GM19468 (cell line): ENCODE measurements around the gene FOSB.

ENCODE experiments used
- ATAC-seq: cut with Tn5 transposase; IDR thresholded peaks from one replicate; pipeline ENCODE4 v1.9.1; 2021; ENCODE audit warnings: mild to moderate bottlenecking, moderate library complexity, moderate number of reproducible peaks; ENCODE audit not compliant: unreplicated experiment; ENCODE audit errors: extremely low read depth

The FOSB gene

GRCh38 chr19:45464274-45464673 lies 3.5 kb upstream of the FOSB start:
- ATAC-seq: no peak

- no peak for ATAC-seq
These were observed 2.8 kb upstream of the FOSB start for GRCh38 chr19:45464852-45465441.

GRCh38 chr19:45467115-45467455 lies 711 bp upstream of the FOSB start:
- no peak for ATAC-seq

- ATAC-seq: no peak
These were observed 409 bp downstream of the FOSB start for GRCh38 chr19:45468159-45468651.

- ATAC-seq: no peak
These were observed 971 bp downstream of the FOSB start for GRCh38 chr19:45468803-45469131.

- no peak for ATAC-seq
These were observed 1.5 kb downstream of the FOSB start for GRCh38 chr19:45469132-45469944.

- no peak for ATAC-seq
These were observed 2.4 kb downstream of the FOSB start for GRCh38 chr19:45469945-45470761.

GRCh38 chr19:45470762-45471081 lies 2.9 kb downstream of the FOSB start:
- no peak for ATAC-seq

GRCh38 chr19:45471111-45471930 lies 3.5 kb downstream of the FOSB start:
- no peak for ATAC-seq

GRCh38 chr19:45471931-45472562 lies 4.3 kb downstream of the FOSB start:
- no peak for ATAC-seq

GRCh38 chr19:45472563-45473366 lies 5.0 kb downstream of the FOSB start:
- no peak for ATAC-seq

- ATAC-seq: no peak
These were observed 5.5 kb downstream of the FOSB start for GRCh38 chr19:45473367-45473681.

- no peak for ATAC-seq
These were observed 6.1 kb downstream of the FOSB start for GRCh38 chr19:45473682-45474605.

GRCh38 chr19:45474606-45475521 lies 7.1 kb downstream of the FOSB start:
- no peak for ATAC-seq

GRCh38 chr19:45475537-45476291 lies 7.9 kb downstream of the FOSB start:
- ATAC-seq: no peak

- no peak for ATAC-seq
These were observed 8.5 kb downstream of the FOSB start for GRCh38 chr19:45476304-45476703.

- no peak for ATAC-seq
These were observed 9.4 kb downstream of the FOSB start for GRCh38 chr19:45477186-45477585.
